ENCODE data around the gene GPBAR1.
"Not testable (repeated sequence)": the region's sequence is repeated elsewhere in the genome, so short reads cannot be mapped to it uniquely, and the experiment has no call there.

The GPBAR1 gene

DNA sequence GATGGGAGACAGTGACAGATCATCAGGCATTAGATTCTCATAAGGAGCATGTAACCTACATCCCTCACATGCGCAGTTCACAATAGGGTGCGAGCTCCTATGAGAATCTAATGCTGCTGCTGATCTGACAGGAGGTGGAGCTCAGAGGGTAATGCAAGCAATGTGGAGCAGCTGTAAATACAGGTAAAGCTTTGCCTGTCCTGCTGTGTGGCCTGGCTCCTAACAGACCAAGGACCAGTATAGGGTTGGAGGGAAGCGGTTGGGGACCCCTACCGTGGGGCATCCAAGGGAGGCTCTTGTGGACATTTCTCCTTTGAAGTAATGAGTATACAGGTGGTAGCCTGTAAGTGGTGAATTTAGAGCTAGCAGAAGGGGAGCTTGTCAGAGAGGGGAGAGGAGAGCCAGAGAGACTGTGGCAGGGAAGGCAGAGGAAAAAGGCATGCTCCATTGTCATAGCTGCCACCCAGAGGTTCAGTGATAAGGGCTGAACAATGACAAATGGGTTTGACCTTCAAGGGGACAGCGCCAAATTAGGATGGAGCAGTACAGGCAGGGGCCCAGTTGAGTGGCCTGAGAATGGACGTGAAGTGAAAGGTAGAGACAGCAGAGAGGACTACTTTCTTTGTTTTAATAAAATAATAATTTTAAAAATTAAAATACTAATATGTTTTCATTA, 46.7 kb downstream of the GPBAR1 start:
- no peak for DNase-seq (ENCODE audit: extremely low read depth, low read depth)
- TF ChIP-seq, protein P1, sequence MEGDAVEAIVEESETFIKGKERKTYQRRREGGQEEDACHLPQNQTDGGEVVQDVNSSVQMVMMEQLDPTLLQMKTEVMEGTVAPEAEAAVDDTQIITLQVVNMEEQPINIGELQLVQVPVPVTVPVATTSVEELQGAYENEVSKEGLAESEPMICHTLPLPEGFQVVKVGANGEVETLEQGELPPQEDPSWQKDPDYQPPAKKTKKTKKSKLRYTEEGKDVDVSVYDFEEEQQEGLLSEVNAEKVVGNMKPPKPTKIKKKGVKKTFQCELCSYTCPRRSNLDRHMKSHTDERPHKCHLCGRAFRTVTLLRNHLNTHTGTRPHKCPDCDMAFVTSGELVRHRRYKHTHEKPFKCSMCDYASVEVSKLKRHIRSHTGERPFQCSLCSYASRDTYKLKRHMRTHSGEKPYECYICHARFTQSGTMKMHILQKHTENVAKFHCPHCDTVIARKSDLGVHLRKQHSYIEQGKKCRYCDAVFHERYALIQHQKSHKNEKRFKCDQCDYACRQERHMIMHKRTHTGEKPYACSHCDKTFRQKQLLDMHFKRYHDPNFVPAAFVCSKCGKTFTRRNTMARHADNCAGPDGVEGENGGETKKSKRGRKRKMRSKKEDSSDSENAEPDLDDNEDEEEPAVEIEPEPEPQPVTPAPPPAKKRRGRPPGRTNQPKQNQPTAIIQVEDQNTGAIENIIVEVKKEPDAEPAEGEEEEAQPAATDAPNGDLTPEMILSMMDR (IDR thresholded peaks at IDR 0.05; ENCODE audit: low read depth, low read length), result no peak

DNA sequence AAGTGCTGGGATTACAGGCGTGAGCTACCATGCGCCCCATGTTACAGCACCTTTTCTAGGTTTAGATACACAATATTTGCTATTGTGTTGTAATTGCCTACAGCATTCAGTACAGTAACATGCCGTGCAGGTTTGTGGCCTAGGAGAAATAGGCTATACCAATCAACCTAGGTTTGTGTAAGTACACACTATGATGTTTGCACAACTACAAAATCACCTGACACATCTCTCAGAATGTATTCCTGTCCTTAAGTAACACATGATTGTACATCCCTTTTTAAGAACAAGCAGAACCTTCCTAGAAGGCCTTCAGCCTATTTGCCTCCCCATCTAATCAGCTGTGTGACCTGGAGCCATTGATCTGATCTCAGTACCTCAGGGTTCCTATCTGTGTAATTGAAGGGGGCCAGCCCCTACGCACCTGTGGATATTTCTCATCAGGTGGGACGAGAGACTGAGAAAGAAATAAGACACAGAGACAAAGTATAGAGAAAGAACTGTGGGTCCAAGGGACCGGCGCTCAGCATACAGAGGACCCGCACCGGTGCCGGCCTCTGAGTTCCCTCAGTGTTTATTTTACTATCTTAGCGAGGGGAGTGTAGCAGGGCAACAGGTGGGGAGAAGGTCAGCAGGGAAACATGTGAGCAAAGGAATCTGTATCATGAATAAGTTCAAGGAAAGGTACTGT, 50.2 kb downstream of the GPBAR1 start:
- DNase-seq (ENCODE audit: extremely low read depth, low read depth), result no peak
- TF ChIP-seq, protein P1 (IDR thresholded peaks at IDR 0.05; ENCODE audit: low read depth, low read length), result no peak

DNA sequence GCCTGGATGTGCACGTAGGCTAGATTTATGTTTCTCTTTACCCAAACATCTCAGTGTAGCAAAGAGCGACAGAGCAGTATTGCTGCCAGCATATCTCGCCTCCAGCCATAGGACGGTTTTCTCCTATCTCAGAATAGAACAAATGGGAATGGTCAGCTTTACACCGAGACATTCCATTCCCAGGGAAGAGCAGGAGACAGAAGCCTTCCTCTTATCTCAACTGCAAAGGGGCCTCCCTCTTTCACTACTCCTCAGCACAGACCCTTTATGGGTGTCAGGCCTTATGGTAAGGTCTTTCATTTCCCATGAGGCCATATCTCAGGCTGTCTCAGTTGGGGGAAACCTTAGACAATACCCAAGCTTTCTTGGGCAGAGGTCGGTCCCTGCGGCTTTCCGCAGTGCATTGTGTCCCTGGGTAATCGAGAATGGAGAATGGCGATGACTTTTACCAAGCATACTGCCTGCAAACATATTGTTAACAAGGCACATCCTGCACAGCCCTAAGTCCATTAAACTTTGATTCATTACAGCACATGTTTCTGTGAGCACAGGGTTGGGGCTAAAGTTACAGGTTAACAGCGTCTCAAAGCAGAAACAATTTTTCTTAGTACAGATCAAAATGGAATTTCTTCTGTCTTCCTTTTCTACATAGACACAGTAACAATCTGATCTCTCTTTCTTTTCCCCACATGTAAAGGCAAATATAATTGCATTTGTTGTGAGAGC, 50.9 kb downstream of the GPBAR1 start:
- DNase-seq (ENCODE audit: extremely low read depth, low read depth), result not testable (repeated sequence)

DNA sequence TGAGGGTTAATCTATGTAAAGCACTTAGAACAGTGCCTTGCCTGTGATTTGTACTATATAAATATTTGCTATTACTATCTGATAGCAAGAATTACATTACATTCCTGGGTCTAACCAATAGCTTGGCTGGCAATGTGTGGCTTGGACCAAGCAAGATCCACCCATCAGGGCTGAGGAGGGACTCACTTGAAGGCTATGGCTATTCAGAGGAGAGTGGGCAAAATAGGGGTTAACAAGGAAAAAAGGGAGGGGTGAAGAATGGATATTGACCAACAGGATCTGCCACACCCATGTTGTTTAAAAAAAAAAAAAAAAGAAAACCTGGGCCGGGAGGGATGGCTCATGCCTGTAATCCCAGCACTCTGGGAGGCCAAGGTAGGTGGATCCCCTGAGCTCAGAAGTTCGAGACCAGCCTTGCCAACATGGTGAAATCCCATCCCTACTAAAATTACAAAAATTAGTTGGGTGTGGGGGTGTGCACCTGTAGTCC, 51.5 kb downstream of the GPBAR1 start:
- TF ChIP-seq, protein P1 (IDR thresholded peaks at IDR 0.05; ENCODE audit: low read depth, low read length), result no peak
- DNase-seq (ENCODE audit: extremely low read depth, low read depth), result no peak

DNA sequence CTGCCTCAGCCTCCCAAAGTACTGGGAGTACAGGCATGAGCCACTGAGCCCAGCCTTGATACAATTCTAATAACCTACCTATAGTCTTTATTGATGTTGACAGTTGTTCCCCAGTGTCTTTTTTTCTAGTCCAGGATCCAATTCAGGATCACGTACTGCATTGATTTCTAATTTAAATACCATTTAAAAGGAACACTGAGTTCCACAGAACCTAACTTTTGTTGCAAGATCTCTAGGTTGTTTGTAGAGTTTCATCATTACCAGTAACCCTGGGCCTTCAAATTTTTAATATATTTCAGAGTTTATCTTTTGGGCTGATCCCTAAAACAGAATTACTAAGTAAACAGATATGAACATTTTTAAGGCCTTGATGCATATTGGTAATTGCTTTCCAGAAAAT, 52.5 kb downstream of the GPBAR1 start:
- DNase-seq (ENCODE audit: extremely low read depth, low read depth), result no peak
- TF ChIP-seq, protein P1 (IDR thresholded peaks at IDR 0.05; ENCODE audit: low read depth, low read length), result no peak
